Breast epithelium (tissue), 4 donors: ENCODE data around the gene TOB1. TPM values are rescaled to one million over a fixed set of nuclear protein-coding genes. Genes with fewer than 3 reads are reported as not detected.

Experiments
- DNase-seq, 2 donors: peaks; one replicate each; pipeline ENCODE4 v3.0.0-alpha.2; 2019; ENCODE audit warnings: low spot score in 2 of 2
- H3K27ac ChIP-seq, 2 donors: fragments of 200-600 bp; sonication (generic) in 1 of 2; one replicate each; pipeline ENCODE4 v1.5.1; 2016 to 2019; ENCODE audit warnings: mild to moderate bottlenecking in 1 of 2
- H3K27me3 ChIP-seq, 2 donors: fragments of 200-600 bp; sonication (generic) in 1 of 2; one replicate each; pipeline versions ENCODE4 v1.5.1 to v1.6.0; 2017 to 2019; ENCODE audit warnings: control low read depth in 1 of 2, mild to moderate bottlenecking in 1 of 2
- H3K36me3 ChIP-seq: fragments of 200-600 bp; one replicate; pipeline ENCODE4 v1.5.1; 2019
- H3K4me1 ChIP-seq, 2 donors: fragments of 200-600 bp; sonication (generic); one replicate each; pipeline ENCODE4 v1.5.1; 2016 to 2019; ENCODE audit warnings: control low read depth in 1 of 2
- H3K4me3 ChIP-seq, 3 donors: fragments of 200-600 bp; sonication (generic); 1 replicate in 2 of 3; 2 replicates in 1 of 3; pipeline ENCODE4 v1.5.1; 2016 to 2019; ENCODE audit warnings: mild to moderate bottlenecking in 3 of 3, moderate library complexity in 2 of 3
- H3K9me3 ChIP-seq, 2 donors: fragments of 200-600 bp; sonication (generic) in 1 of 2; one replicate each; pipeline ENCODE4 v1.5.1; 2016 to 2019; ENCODE audit warnings: control low read depth in 1 of 2
- CTCF ChIP-seq, 3 donors: fragments of 450-650 bp; IDR thresholded peaks; one replicate each; pipeline ENCODE4 v1.5.1; 2016 to 2017; ENCODE audit warnings: antibody characterized with exemption in 3 of 3, mild to moderate bottlenecking in 3 of 3, moderate library complexity in 3 of 3
- POLR2A ChIP-seq: fragments of 450-650 bp; IDR thresholded peaks from one replicate; pipeline ENCODE4 v1.6.1; 2016; ENCODE audit warnings: antibody characterized with exemption, mild to moderate bottlenecking, moderate library complexity
- POLR2AphosphoS5 ChIP-seq, 3 donors: sonication (generic); formaldehyde crosslinking; IDR thresholded peaks; one replicate each; pipeline ENCODE4 v1.6.1; 2017; ENCODE audit warnings: antibody characterized with exemption in 3 of 3
- intact Hi-C: fragments of 100-400 bp; cut with DNase I; formaldehyde crosslinking; loops from one replicate; pipeline ENCODE4 v1.15.1; 2023; ENCODE audit warnings: low total_unique reads
- total RNA-seq, 3 donors: library from RNA; depleted of rRNA; stranded (reverse); fragments of >200 nt; gene quantifications; one replicate each; pipeline ENCODE4 v1.1.0, GENCODE V29; 2016

The TOB1 gene
- total RNA-seq, 3 donors from 2014 or later = 12.6 to 145 (median 54.1) TPM

DNA sequence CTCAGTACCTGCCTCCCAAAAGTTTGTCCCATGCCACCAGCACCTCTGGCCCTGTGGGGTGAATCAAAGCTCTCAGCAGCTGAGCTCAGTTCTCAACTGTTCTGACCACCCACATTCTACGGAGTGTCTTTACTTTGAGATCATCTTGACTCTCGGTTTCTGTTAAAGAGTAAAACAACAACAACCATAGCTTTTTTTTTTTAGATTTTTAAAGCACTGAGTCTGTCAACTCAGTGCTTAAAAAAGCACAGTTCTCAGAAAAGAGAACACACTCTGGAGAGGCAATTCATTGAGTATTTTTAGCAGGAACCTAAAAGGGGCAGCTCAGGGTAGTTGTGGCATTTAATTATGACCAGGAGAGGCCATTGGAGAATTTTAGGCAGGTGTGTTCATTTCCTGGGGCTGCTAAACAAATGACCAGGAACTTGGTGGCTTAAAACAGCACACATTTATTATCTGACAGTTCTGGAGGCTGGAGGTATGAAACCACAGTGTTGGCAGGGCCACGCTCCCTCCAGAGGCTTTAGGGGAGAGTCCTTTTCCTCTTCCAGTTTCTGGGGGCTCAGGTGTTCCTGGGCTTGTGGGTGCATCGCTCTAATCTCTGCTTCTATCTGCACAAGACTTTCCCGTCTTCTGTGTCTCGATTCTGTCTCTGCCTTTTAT lies 37.5 kb downstream of the TOB1 start:
- peaks cover 0 to 10% of the 10 kb centered on the region in 2 donors for H3K4me1 ChIP-seq
- TF ChIP-seq POLR2A (no peak), POLR2AphosphoS5 (IDR thresholded peaks at IDR 0.05) (no peak), CTCF (IDR thresholded peaks at IDR 0.05) (no peak)
- intact Hi-C loops = no loop called here
- no peak overlapping the region for H3K4me3 ChIP-seq
- no peaks in the 10 kb centered on the region for H3K36me3 ChIP-seq
- no peaks in the 10 kb centered on the region for H3K9me3 ChIP-seq
- no peaks in the 10 kb centered on the region for H3K27me3 ChIP-seq
- H3K27ac ChIP-seq = peak overlapping the region; percentile 28 to 34
- DNase-seq = no peak

- Histone ChIP-seq H3K27ac (no peak overlapping the region), H3K4me3 (no peak overlapping the region), H3K36me3 (no peaks in the 10 kb centered on the region), H3K27me3 (no peaks in the 10 kb centered on the region), H3K9me3 (no peaks in the 10 kb centered on the region), H3K4me1 (no peaks in the 10 kb centered on the region)
- no peak for DNase-seq
- intact Hi-C loops = no loop called here
- no peak for TF ChIP-seq POLR2AphosphoS5 (IDR thresholded peaks at IDR 0.05)
- TF ChIP-seq POLR2A = no peak
- TF ChIP-seq CTCF (IDR thresholded peaks at IDR 0.05) = no peak
Observed at GRCh38 chr17:50825188-50825587, 41.0 kb downstream of the TOB1 start.

DNA sequence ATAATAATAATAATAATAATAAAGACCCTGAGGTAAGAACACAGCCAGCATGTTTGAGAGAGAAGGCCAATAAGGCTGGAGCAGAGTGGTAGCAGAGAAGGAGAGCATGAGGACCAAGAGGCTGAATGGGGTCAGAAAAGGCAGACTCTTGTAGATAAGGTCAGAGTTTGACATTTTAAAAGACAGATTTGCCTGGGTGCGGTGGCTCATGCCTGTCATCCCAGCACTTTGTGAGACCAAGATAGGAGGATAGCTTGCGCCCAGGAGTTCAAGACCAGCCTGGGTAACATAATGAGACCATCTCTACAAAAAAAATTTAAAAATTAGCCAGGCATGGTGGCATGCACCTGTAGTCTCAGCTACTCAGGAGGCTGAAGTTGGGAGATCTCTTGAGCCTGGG lies 41.7 kb downstream of the TOB1 start:
- no peak for TF ChIP-seq CTCF (IDR thresholded peaks at IDR 0.05)
- no peak for TF ChIP-seq POLR2AphosphoS5 (IDR thresholded peaks at IDR 0.05)
- TF ChIP-seq POLR2A = no peak
- DNase-seq = no peak
- intact Hi-C loops = no loop called here

DNA sequence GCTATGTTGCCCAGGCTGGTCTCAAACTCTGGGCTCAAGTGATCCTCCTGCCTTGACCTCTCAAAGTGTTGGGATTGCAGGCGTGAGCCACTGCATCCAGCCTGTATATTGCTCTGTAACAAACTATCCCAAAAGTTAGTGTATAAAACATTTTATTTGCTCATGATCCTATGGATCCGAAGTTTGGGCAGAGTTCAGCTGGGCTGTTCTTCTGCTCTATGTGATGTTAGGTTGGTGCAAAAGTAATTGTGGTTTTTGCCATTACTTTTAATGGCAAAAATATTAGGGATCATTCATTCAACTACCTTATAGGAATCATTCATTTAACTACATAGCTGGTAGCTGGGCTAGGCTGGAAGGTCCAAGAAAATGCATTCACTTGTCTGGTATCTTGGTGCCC lies 43.6 kb downstream of the TOB1 start:
- Histone ChIP-seq H3K4me1 (no peaks in the 10 kb centered on the region), H3K4me3 (no peak overlapping the region), H3K27ac (no peak overlapping the region), H3K36me3 (no peaks in the 10 kb centered on the region), H3K9me3 (no peaks in the 10 kb centered on the region), H3K27me3 (no peaks in the 10 kb centered on the region)
- no peak for DNase-seq
- TF ChIP-seq CTCF (IDR thresholded peaks at IDR 0.05) = no peak
- no peak for TF ChIP-seq POLR2AphosphoS5 (IDR thresholded peaks at IDR 0.05)
- no peak for TF ChIP-seq POLR2A
- intact Hi-C loops = no loop called here

More for the DNA sequence above, 41.7 kb downstream of the TOB1 start:
- Histone ChIP-seq H3K4me1 (no peaks in the 10 kb centered on the region), H3K27me3 (no peaks in the 10 kb centered on the region), H3K36me3 (no peaks in the 10 kb centered on the region), H3K9me3 (no peaks in the 10 kb centered on the region), H3K4me3 (no peak overlapping the region), H3K27ac (no peak overlapping the region)

DNA sequence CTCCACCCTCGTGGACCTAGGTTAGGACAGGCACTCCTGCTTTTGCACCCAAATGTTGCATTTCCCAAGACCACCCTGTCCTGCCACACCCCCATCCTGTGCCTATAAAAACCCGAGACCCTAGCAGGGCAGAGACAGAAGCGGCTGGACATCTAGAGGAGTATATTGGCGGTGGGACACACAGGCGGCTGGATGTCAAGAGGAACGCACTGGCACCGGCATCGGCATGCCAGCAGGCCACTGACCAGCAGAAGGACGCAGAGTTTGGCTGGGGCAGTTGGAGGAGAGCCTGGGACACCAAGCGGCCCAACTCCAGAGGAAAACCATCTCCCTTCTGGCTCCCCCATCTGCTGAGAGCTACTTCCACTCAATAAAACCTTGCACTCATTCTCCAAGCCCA lies 45.5 kb downstream of the TOB1 start:
- no peaks in the 10 kb centered on the region for H3K27me3 ChIP-seq
- intact Hi-C loops = no loop called here
- H3K9me3 ChIP-seq = no peaks in the 10 kb centered on the region
- no peak overlapping the region for H3K27ac ChIP-seq
- H3K36me3 ChIP-seq = no peaks in the 10 kb centered on the region
- no peaks in the 10 kb centered on the region for H3K4me1 ChIP-seq
- DNase-seq = no peak
- H3K4me3 ChIP-seq = no peak overlapping the region
- no peak for TF ChIP-seq POLR2AphosphoS5 (IDR thresholded peaks at IDR 0.05)
- TF ChIP-seq POLR2A = no peak
- no peak for TF ChIP-seq CTCF (IDR thresholded peaks at IDR 0.05)
